Measurements from ENCODE around the gene TRABD2B.

TRABD2B gene

GRCh38 chr1:47967864-47968555, 29.2 kb downstream of the TRABD2B start:
- no peaks in the 10 kb centered on the region for H3K4me1 ChIP-seq (ENCODE audit: control insufficient read depth, low read length)
- H3K27me3 ChIP-seq (ENCODE audit: control insufficient read depth, low read length), result peaks cover 3% of the 10 kb centered on the region; the same call in 1 of the 2 replicates
- no peaks in the 10 kb centered on the region for H3K9me2 ChIP-seq (replicated peaks; ENCODE audit: control insufficient read depth, low read length)
- no peak overlapping the region for H3K4me2 ChIP-seq (ENCODE audit: low read length)
- no peak overlapping the region for H3K27ac ChIP-seq (ENCODE audit: low read depth, low read length)
- H3K36me3 ChIP-seq (ENCODE audit: control insufficient read depth, low read length), result no peaks in the 10 kb centered on the region
- no peaks in the 10 kb centered on the region for H3F3A ChIP-seq (ENCODE audit: control insufficient read depth, insufficient read depth)
- H3K4me3 ChIP-seq (ENCODE audit: low read length), result no peak overlapping the region
- no peaks in the 10 kb centered on the region for H3K79me2 ChIP-seq (ENCODE audit: control insufficient read depth, low read length)
- TF ChIP-seq EZH2phosphoT487 (IDR thresholded peaks at IDR 0.05; ENCODE audit: borderline replicate concordance, low read length), result no peak
- no peak for TF ChIP-seq CTCF (IDR thresholded peaks at IDR 0.05; ENCODE audit: low read depth, low read length, poor library complexity, severe bottlenecking)
- H3K9me3 ChIP-seq (ENCODE audit: control insufficient read depth, insufficient read depth, low read length), result no peaks in the 10 kb centered on the region
- no peaks in the 10 kb centered on the region for H4K20me1 ChIP-seq (ENCODE audit: control insufficient read depth, insufficient read depth, low read depth, low read length)

- H3K4me2 ChIP-seq (ENCODE audit: low read length), result no peak overlapping the region
- H3K27ac ChIP-seq (ENCODE audit: low read depth, low read length), result no peak overlapping the region
- TF ChIP-seq CTCF (IDR thresholded peaks at IDR 0.05; ENCODE audit: low read depth, low read length, poor library complexity, severe bottlenecking), result no peak
- TF ChIP-seq EZH2phosphoT487 (IDR thresholded peaks at IDR 0.05; ENCODE audit: borderline replicate concordance, low read length), result no peak
- H4K20me1 ChIP-seq (ENCODE audit: control insufficient read depth, insufficient read depth, low read depth, low read length), result no peaks in the 10 kb centered on the region
- H3K9me2 ChIP-seq (replicated peaks; ENCODE audit: control insufficient read depth, low read length), result no peaks in the 10 kb centered on the region
- no peaks in the 10 kb centered on the region for H3F3A ChIP-seq (ENCODE audit: control insufficient read depth, insufficient read depth)
- no peaks in the 10 kb centered on the region for H3K9me3 ChIP-seq (ENCODE audit: control insufficient read depth, insufficient read depth, low read length)
- no peaks in the 10 kb centered on the region for H3K36me3 ChIP-seq (ENCODE audit: control insufficient read depth, low read length)
- H3K4me3 ChIP-seq (ENCODE audit: low read length), result no peak overlapping the region
- no peaks in the 10 kb centered on the region for H3K4me1 ChIP-seq (ENCODE audit: control insufficient read depth, low read length)
- H3K27me3 ChIP-seq (ENCODE audit: control insufficient read depth, low read length), result peaks cover 3% of the 10 kb centered on the region; the same call in 1 of the 2 replicates
- no peaks in the 10 kb centered on the region for H3K79me2 ChIP-seq (ENCODE audit: control insufficient read depth, low read length)
Measured at GRCh38 chr1:47965816-47966215, 31.4 kb downstream of the TRABD2B start.

- Histone ChIP-seq H3K4me2 (ENCODE audit: low read length) (no peak overlapping the region), H3K4me3 (ENCODE audit: low read length) (no peak overlapping the region), H3K4me1 (ENCODE audit: control insufficient read depth, low read length) (no peaks in the 10 kb centered on the region), H3K36me3 (ENCODE audit: control insufficient read depth, low read length) (no peaks in the 10 kb centered on the region), H4K20me1 (ENCODE audit: control insufficient read depth, insufficient read depth, low read depth, low read length) (no peaks in the 10 kb centered on the region), H3K9me2 (replicated peaks; ENCODE audit: control insufficient read depth, low read length) (no peaks in the 10 kb centered on the region), H3K27ac (ENCODE audit: low read depth, low read length) (no peak overlapping the region), H3F3A (ENCODE audit: control insufficient read depth, insufficient read depth) (no peaks in the 10 kb centered on the region), H3K79me2 (ENCODE audit: control insufficient read depth, low read length) (no peaks in the 10 kb centered on the region), H3K27me3 (ENCODE audit: control insufficient read depth, low read length) (no peaks in the 10 kb centered on the region), H3K9me3 (ENCODE audit: control insufficient read depth, insufficient read depth, low read length) (no peaks in the 10 kb centered on the region)
- TF ChIP-seq CTCF (IDR thresholded peaks at IDR 0.05; ENCODE audit: low read depth, low read length, poor library complexity, severe bottlenecking), result no peak
- no peak for TF ChIP-seq EZH2phosphoT487 (IDR thresholded peaks at IDR 0.05; ENCODE audit: borderline replicate concordance, low read length)
Measured at GRCh38 chr1:47964636-47965035, 32.5 kb downstream of the TRABD2B start.
